A549 treated with RU486 at 1 μM for 4 hours (cell line): ENCODE measurements around the gene CCDC124. TPM values are rescaled to one million over a fixed set of nuclear protein-coding genes. Genes with fewer than 3 reads are reported as not detected.

Source experiments
- total RNA-seq: library from RNA; stranded (reverse); fragments of 200-300 nt; extraction: Qiagen RNA extraction; gene quantifications from 5 replicates; pipeline ENCODE4 v1.2.3, GENCODE V29; 2022; ENCODE audit warnings: low read depth

Gene CCDC124, protein sequence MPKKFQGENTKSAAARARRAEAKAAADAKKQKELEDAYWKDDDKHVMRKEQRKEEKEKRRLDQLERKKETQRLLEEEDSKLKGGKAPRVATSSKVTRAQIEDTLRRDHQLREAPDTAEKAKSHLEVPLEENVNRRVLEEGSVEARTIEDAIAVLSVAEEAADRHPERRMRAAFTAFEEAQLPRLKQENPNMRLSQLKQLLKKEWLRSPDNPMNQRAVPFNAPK
- 101 to 120 TPM (median 112 TPM) in 5 replicates for total RNA-seq

GRCh38 chr19:17932485-17933338 lies at the start of gene CCDC124:
Gene CCDC124, plus strand, starts transcription at chr19:17933015. Its CDS starts 3,406 bp downstream, at chr19:17936421.

GRCh38 chr19:17966550-17967256 lies 33.9 kb downstream of the CCDC124 start, which contains the start of gene KCNN1:
Gene KCNN1, plus strand, starts transcription at chr19:17967107. Its CDS starts 6,782 bp downstream, at chr19:17973889.

Other genes starting within 250 kb of the CCDC124 start
- 1.00 to 2.2 TPM (median 1.5 TPM) in 5 replicates for gene UNC13A, start 244.7 kb upstream of the CCDC124 start, total RNA-seq
- 21.9 to 35.6 TPM (median 34.1 TPM) in 5 replicates for gene MAP1S, start 213.5 kb upstream of the CCDC124 start, total RNA-seq
- 16.6 to 20.5 TPM (median 19.1 TPM) in 5 replicates for gene FCHO1, start 181.5 kb upstream of the CCDC124 start, total RNA-seq
- gene B3GNT3, start 137.9 kb upstream of the CCDC124 start, total RNA-seq: 4.0 to 5.3 TPM (median 4.9 TPM) in 5 replicates
- 0.57 to 0.74 TPM (median 0.67 TPM) in 5 replicates for gene INSL3, start 111.5 kb upstream of the CCDC124 start, total RNA-seq
- 0.15 to 0.36 TPM (median 0.31 TPM) in 5 replicates for gene JAK3, start 85.0 kb upstream of the CCDC124 start, total RNA-seq
- gene RPL18A, start 73.1 kb upstream of the CCDC124 start, total RNA-seq: 1,820 to 2,407 TPM (median 2,274 TPM) in 5 replicates
- 0.06 to 0.25 TPM (median 0.17 TPM) in 5 replicates for gene SLC5A5, start 61.1 kb upstream of the CCDC124 start, total RNA-seq
- gene KCNN1, start 34.1 kb downstream of the CCDC124 start, total RNA-seq: 0.38 to 0.98 TPM (median 0.47 TPM) in 5 replicates
- gene ARRDC2, start 75.2 kb downstream of the CCDC124 start, total RNA-seq: 18.4 to 28.5 TPM (median 27.6 TPM) in 5 replicates
- gene IL12RB1, start 153.9 kb downstream of the CCDC124 start, total RNA-seq: not detected in 5 replicates
- gene MAST3, start 164.8 kb downstream of the CCDC124 start, total RNA-seq: 1.6 to 2.2 TPM (median 1.8 TPM) in 5 replicates
- gene PIK3R2, start 220.1 kb downstream of the CCDC124 start, total RNA-seq: 3.0 to 13.4 TPM (median 9.3 TPM) in 5 replicates
- 10.4 to 22.0 TPM (median 15.3 TPM) in 5 replicates for gene IFI30, start 240.8 kb downstream of the CCDC124 start, total RNA-seq